ENCODE data around the gene TCF4.

TCF4 gene

DNA sequence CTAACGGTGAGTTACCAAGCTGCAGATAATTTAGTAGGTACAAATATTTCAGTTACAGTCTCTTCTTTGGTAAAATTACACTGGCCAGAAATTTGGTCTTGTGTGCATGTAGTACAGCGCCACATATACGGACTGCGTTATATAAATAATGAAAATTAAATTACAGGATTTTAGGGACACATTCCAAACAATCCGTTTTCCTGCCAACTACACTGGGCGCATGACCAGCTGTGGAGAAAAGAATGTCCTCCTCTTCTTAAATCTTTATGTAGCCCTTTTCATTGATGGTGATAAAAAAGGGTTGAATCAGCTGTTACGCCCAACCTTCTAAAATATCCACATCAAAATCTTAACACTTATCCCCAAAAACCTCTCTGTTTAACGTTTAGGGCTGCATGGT is 37.5 kb downstream of the TCF4 start:
- Histone ChIP-seq H3K27ac (ENCODE audit: extremely low read depth, low read depth, low read length) (no peak overlapping the region), H3K9me3 (ENCODE audit: control insufficient read depth, insufficient read depth, low read depth, low read length) (no peaks in the 10 kb centered on the region), H3K36me3 (ENCODE audit: control insufficient read depth in 2 of 2, insufficient read depth in 1 of 2, low read length in 2 of 2) (no peaks in the 10 kb centered on the region), H3K4me1 (ENCODE audit: control insufficient read depth, insufficient read depth, low read length) (peaks cover 29% of the 10 kb centered on the region), H3K4me3 (ENCODE audit: low read depth, low read length) (no peak overlapping the region)
- CTCF ChIA-PET: interaction anchor here (1.1 kb wide), 1 partner anchor 316 kb away, joined by 3 read pairs; no protein-coding TSS in a partner anchor
- TF ChIP-seq GFI1B (tag by site-specific recombination; IDR thresholded peaks at IDR 0.05): no peak
- TF ChIP-seq ZNF311 (tag by site-specific recombination; IDR thresholded peaks at IDR 0.05; ENCODE audit: borderline replicate concordance): no peak
- no peak for TF ChIP-seq ZNF423 (tag by site-specific recombination; IDR thresholded peaks at IDR 0.05)
- no peak for TF ChIP-seq EGR2 (tag by site-specific recombination; IDR thresholded peaks at IDR 0.05; ENCODE audit: low read depth)
- TF ChIP-seq GLIS1 (tag by site-specific recombination; IDR thresholded peaks at IDR 0.05): no peak
- no peak for TF ChIP-seq ZFHX2 (tag by site-specific recombination; conservative IDR thresholded peaks at IDR 0.05)
- no peak for TF ChIP-seq ZNF548 (tag by site-specific recombination; IDR thresholded peaks at IDR 0.05)
- no peak for TF ChIP-seq ZNF24 (tag by site-specific recombination; IDR thresholded peaks at IDR 0.05)
- TF ChIP-seq, protein P1, sequence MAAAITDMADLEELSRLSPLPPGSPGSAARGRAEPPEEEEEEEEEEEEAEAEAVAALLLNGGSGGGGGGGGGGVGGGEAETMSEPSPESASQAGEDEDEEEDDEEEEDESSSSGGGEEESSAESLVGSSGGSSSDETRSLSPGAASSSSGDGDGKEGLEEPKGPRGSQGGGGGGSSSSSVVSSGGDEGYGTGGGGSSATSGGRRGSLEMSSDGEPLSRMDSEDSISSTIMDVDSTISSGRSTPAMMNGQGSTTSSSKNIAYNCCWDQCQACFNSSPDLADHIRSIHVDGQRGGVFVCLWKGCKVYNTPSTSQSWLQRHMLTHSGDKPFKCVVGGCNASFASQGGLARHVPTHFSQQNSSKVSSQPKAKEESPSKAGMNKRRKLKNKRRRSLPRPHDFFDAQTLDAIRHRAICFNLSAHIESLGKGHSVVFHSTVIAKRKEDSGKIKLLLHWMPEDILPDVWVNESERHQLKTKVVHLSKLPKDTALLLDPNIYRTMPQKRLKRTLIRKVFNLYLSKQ (tag by site-specific recombination; IDR thresholded peaks at IDR 0.05; ENCODE audit: borderline replicate concordance): no peak
- no peak for TF ChIP-seq ZNF155 (tag by site-specific recombination; IDR thresholded peaks at IDR 0.05)
- TF ChIP-seq, protein P2, sequence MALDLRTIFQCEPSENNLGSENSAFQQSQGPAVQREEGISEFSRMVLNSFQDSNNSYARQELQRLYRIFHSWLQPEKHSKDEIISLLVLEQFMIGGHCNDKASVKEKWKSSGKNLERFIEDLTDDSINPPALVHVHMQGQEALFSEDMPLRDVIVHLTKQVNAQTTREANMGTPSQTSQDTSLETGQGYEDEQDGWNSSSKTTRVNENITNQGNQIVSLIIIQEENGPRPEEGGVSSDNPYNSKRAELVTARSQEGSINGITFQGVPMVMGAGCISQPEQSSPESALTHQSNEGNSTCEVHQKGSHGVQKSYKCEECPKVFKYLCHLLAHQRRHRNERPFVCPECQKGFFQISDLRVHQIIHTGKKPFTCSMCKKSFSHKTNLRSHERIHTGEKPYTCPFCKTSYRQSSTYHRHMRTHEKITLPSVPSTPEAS (tag by site-specific recombination; IDR thresholded peaks at IDR 0.05): no peak
- TF ChIP-seq, protein P3, sequence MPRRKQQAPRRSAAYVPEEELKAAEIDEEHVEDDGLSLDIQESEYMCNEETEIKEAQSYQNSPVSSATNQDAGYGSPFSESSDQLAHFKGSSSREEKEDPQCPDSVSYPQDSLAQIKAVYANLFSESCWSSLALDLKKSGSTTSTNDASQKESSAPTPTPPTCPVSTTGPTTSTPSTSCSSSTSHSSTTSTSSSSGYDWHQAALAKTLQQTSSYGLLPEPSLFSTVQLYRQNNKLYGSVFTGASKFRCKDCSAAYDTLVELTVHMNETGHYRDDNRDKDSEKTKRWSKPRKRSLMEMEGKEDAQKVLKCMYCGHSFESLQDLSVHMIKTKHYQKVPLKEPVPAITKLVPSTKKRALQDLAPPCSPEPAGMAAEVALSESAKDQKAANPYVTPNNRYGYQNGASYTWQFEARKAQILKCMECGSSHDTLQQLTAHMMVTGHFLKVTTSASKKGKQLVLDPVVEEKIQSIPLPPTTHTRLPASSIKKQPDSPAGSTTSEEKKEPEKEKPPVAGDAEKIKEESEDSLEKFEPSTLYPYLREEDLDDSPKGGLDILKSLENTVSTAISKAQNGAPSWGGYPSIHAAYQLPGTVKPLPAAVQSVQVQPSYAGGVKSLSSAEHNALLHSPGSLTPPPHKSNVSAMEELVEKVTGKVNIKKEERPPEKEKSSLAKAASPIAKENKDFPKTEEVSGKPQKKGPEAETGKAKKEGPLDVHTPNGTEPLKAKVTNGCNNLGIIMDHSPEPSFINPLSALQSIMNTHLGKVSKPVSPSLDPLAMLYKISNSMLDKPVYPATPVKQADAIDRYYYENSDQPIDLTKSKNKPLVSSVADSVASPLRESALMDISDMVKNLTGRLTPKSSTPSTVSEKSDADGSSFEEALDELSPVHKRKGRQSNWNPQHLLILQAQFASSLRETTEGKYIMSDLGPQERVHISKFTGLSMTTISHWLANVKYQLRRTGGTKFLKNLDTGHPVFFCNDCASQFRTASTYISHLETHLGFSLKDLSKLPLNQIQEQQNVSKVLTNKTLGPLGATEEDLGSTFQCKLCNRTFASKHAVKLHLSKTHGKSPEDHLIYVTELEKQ (tag by site-specific recombination; IDR thresholded peaks at IDR 0.05; ENCODE audit: borderline replicate concordance): no peak
- TF ChIP-seq SP2 (tag by site-specific recombination; IDR thresholded peaks at IDR 0.05): no peak
- no peak for TF ChIP-seq OSR2 (tag by site-specific recombination; IDR thresholded peaks at IDR 0.05)
- TF ChIP-seq ZNF114 (tag by site-specific recombination; IDR thresholded peaks at IDR 0.05): no peak
- no peak for TF ChIP-seq PRDM1 (tag by site-specific recombination; IDR thresholded peaks at IDR 0.05)
- TF ChIP-seq ZBTB7A (tag by site-specific recombination; IDR thresholded peaks at IDR 0.05; ENCODE audit: low read depth): no peak
- TF ChIP-seq ZNF394 (tag by site-specific recombination; IDR thresholded peaks at IDR 0.05; ENCODE audit: borderline replicate concordance): no peak
- TF ChIP-seq ZNF768 (tag by site-specific recombination; IDR thresholded peaks at IDR 0.05): no peak
- TF ChIP-seq BCL11A (tag by site-specific recombination; IDR thresholded peaks at IDR 0.05; ENCODE audit: low read depth): no peak
- POLR2A ChIA-PET: no interaction called here

DNA sequence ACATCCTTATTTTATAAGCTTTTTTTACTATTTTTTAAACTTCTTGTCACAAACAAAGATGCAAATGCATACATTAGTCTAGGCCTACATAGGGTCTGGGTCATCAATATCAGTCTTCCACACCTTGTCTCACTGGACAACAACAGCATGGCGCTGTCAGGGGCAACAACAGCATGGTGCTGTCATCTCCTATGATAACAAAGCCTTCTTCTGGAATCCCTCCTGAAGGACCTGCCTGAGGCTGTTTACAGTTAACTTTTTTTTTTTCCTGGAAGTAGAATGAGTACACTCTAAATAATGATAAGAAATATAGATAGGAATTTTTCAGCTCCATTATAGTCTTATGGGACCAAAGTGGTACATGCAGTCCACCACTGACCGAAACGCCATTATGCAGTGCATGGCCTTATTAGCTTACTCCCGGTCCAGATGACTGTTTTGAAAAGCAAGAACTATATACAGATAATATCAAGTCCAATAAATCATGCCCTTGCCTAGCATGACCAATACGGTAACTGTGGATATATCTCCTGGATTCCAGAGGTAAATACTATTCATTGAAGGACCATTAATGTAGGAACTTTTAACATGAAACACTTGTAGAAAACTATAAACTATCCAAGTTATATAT is 38.4 kb downstream of the TCF4 start:
- H3K4me1 ChIP-seq (ENCODE audit: control insufficient read depth, insufficient read depth, low read length): peaks cover 32% of the 10 kb centered on the region
- H3K4me3 ChIP-seq (ENCODE audit: low read depth, low read length): no peak overlapping the region
- H3K36me3 ChIP-seq (ENCODE audit: control insufficient read depth in 2 of 2, insufficient read depth in 1 of 2, low read length in 2 of 2): no peaks in the 10 kb centered on the region
- ChIA-PET POLR2A (interaction anchor here (0.7 kb wide), 1 partner anchor 14 kb away, joined by 3 read pairs; no protein-coding TSS in a partner anchor), CTCF (interaction anchor here (0.6 to 0.7 kb wide), 2 partner anchors 8 to 1073 kb away, joined by 3 to 7 read pairs; no protein-coding TSS in a partner anchor)
- H3K9me3 ChIP-seq (ENCODE audit: control insufficient read depth, insufficient read depth, low read depth, low read length): no peaks in the 10 kb centered on the region
- H3K27ac ChIP-seq (ENCODE audit: extremely low read depth, low read depth, low read length): no peak overlapping the region
- TF ChIP-seq, protein P4, sequence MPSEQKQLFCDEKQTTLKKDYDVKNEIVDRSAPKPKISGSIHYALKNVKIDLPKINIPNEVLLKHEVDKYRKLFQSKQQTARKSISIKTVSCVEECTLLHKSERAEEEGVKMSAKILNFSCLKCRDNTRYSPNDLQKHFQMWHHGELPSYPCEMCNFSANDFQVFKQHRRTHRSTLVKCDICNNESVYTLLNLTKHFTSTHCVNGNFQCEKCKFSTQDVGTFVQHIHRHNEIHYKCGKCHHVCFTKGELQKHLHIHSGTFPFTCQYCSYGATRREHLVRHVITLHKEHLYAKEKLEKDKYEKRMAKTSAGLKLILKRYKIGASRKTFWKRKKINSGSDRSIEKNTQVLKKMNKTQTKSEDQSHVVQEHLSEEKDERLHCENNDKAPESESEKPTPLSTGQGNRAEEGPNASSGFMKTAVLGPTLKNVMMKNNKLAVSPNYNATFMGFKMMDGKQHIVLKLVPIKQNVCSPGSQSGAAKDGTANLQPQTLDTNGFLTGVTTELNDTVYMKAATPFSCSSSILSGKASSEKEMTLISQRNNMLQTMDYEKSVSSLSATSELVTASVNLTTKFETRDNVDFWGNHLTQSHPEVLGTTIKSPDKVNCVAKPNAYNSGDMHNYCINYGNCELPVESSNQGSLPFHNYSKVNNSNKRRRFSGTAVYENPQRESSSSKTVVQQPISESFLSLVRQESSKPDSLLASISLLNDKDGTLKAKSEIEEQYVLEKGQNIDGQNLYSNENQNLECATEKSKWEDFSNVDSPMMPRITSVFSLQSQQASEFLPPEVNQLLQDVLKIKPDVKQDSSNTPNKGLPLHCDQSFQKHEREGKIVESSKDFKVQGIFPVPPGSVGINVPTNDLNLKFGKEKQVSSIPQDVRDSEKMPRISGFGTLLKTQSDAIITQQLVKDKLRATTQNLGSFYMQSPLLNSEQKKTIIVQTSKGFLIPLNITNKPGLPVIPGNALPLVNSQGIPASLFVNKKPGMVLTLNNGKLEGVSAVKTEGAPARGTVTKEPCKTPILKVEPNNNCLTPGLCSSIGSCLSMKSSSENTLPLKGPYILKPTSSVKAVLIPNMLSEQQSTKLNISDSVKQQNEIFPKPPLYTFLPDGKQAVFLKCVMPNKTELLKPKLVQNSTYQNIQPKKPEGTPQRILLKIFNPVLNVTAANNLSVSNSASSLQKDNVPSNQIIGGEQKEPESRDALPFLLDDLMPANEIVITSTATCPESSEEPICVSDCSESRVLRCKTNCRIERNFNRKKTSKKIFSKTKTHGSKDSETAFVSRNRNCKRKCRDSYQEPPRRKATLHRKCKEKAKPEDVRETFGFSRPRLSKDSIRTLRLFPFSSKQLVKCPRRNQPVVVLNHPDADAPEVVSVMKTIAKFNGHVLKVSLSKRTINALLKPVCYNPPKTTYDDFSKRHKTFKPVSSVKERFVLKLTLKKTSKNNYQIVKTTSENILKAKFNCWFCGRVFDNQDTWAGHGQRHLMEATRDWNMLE (tag by site-specific recombination; conservative IDR thresholded peaks at IDR 0.05; ENCODE audit: low read depth): no peak
